Forelimb muscle (tissue), 1 donor: ENCODE results near the gene SLC39A5. TPM values are rescaled to one million over a fixed set of nuclear protein-coding genes. Genes with fewer than 3 reads are reported as not detected.
"Not testable (repeated sequence)": the region's sequence is repeated elsewhere in the genome, so short reads cannot be mapped to it uniquely, and the experiment has no call there.

ENCODE experiments used
- DNase-seq: peaks from one replicate; pipeline ENCODE4 v3.0.0-alpha.2; 2013; ENCODE audit warnings: low read depth
- polyA plus RNA-seq: library from polyadenylated mRNA; unstranded; fragments of 120-200 nt; gene quantifications from one replicate; pipeline ENCODE4 v1.2.1, GENCODE V29; 2013; ENCODE audit not compliant: insufficient read length

Gene SLC39A5
- polyA plus RNA-seq, 1 donor: 0.56 TPM

DNA sequence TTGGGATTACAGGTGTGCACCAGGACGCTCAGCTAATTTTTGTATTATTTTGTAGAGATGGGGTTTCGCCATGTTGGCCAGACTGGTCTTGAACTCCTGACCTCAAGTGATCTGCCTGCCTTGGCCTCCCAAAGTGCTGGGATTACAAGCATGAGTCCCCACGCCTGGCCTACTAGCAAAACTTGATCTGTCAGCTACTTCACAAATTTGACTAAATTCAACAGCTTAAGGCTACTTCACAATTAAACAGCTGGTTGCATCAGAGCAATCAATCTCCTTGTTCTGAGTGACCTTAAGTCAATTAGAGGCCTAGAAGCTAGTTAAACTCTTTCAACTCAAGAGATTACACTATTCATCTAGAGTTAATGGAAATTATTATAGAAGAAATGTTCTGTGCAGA lies 49.1 kb downstream of the SLC39A5 start:
- DNase-seq: no peak

- no peak for DNase-seq
These were observed 51.0 kb downstream of the SLC39A5 start for GRCh38 chr12:56280849-56281248.

DNA sequence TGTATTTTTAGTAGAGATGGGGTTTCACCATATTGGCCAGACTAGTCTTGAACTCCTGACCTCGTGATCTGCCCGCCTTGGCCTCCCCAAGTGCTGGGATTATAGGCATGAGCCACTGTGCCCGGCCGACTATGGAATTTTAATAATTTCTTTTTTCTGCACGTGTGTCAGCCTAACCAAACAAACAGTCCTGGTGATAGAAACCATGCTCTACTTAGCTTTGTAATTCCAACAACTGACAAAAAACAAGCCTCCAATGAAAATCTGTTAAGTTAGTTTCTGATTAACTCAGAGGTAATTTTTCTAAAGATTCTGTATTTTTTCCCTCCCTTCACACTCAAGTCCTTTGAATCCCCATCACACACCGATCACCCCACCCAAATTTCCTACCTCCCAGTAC lies 52.2 kb downstream of the SLC39A5 start:
- DNase-seq: no peak

DNA sequence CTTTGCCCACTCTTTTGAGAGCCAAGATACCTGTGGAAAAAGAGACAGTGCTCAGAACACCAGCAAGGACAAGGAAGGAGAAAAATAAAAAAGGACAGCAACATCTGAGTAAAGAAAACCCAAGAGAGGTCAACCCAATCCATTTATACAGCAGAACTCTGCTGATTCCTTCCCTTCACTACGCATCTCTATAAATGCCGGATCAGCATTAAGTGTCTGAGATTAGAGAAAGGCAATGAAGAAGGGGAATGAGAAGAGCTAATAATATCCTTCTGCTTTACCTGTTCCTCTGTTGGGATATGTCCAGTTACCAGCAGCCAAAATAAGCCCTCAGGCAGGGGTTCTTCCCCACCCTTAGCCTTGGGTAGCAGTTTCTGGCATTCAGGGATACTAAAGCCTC lies 52.7 kb downstream of the SLC39A5 start:
- DNase-seq: no peak

- DNase-seq: not testable (repeated sequence)
These were observed 54.4 kb downstream of the SLC39A5 start for GRCh38 chr12:56284263-56284662.

DNA sequence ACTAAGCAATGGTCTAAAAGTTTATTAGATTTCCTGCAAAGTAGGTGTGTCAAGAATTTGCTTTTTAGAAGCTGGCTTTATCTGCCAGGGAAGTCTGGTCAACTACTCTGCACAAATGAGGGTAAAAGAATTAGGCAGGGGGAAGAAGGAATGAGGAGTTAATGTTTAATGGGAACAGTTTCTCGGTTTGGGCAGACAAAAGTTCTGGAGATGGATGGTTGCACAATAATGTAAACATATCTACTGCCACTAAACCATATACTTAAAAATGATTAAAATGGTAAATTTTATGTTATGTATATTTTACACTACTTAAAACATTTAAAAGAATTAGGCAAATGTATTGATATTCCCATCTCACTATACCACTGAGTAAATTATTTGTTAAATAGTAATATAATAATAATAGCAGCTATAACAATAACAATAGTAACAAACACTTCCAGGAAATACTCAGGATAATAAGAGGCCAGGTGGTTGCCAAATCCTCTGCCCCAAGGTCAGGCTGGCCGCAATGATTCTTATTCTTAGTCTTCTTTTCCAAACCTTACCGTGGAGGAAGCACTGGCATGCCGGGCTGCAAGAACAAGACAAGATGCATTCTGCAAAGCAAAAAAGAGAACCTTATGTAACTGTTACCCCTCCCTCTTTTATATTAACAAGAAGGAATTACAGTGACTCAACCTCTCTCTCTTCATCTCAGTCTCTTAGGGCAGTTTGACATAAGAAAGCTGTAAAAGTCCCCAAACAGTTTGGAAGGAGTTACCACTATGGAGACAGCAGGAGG lies 56.4 kb downstream of the SLC39A5 start:
- no peak for DNase-seq

Other genes with a start within 250 kb of the SLC39A5 start
- 16.1 TPM for gene SUOX, start 232.8 kb upstream of the SLC39A5 start, polyA plus RNA-seq
- gene IKZF4, start 209.0 kb upstream of the SLC39A5 start, polyA plus RNA-seq: 9.4 TPM
- 69.7 TPM for gene RPS26, start 188.1 kb upstream of the SLC39A5 start, polyA plus RNA-seq
- 187 TPM for gene ERBB3, start 149.9 kb upstream of the SLC39A5 start, polyA plus RNA-seq
- gene PA2G4, start 125.5 kb upstream of the SLC39A5 start, polyA plus RNA-seq: 111 TPM
- gene RPL41, start 113.4 kb upstream of the SLC39A5 start, polyA plus RNA-seq: 5,976 TPM
- gene ZC3H10, start 111.8 kb upstream of the SLC39A5 start, polyA plus RNA-seq: 3.6 TPM
- 71.4 TPM for gene ESYT1, start 101.8 kb upstream of the SLC39A5 start, polyA plus RNA-seq
- 905 TPM for gene MYL6B, start 77.5 kb upstream of the SLC39A5 start, polyA plus RNA-seq
- 1,230 TPM for gene MYL6, start 71.7 kb upstream of the SLC39A5 start, polyA plus RNA-seq
- gene SMARCC2, start 40.6 kb upstream of the SLC39A5 start, polyA plus RNA-seq: 53.8 TPM
- gene RNF41, start 8.1 kb upstream of the SLC39A5 start, polyA plus RNA-seq: 42.7 TPM
- 16.8 TPM for gene NABP2, start 5.7 kb upstream of the SLC39A5 start, polyA plus RNA-seq
- 17.3 TPM for gene ANKRD52, start 28.3 kb downstream of the SLC39A5 start, polyA plus RNA-seq
- 28.6 TPM for gene COQ10A, start 36.9 kb downstream of the SLC39A5 start, polyA plus RNA-seq
- 228 TPM for gene CS, start 70.3 kb downstream of the SLC39A5 start, polyA plus RNA-seq
- 58.3 TPM for gene CNPY2, start 85.9 kb downstream of the SLC39A5 start, polyA plus RNA-seq
- gene PAN2, start 103.9 kb downstream of the SLC39A5 start, polyA plus RNA-seq: 45.1 TPM
- gene IL23A, start 108.8 kb downstream of the SLC39A5 start, polyA plus RNA-seq: 0.34 TPM
- gene STAT2, start 130.1 kb downstream of the SLC39A5 start, polyA plus RNA-seq: 61.9 TPM
- not detected for gene APOF, start 132.8 kb downstream of the SLC39A5 start, polyA plus RNA-seq
- 11.9 TPM for gene TIMELESS, start 219.4 kb downstream of the SLC39A5 start, polyA plus RNA-seq
- 0.35 TPM for gene MIP, start 224.6 kb downstream of the SLC39A5 start, polyA plus RNA-seq
- gene SPRYD4, start 238.5 kb downstream of the SLC39A5 start, polyA plus RNA-seq: 2.4 TPM